WTC11 (cell line): ENCODE results near the gene MYBPC1.

Experiments
- CTCF ChIP-seq: fragments of 200-600 bp; IDR thresholded peaks from 2 replicates; pipeline ENCODE4 v1.8.0; 2022; ENCODE audit warnings: antibody characterized with exemption
- FOXJ3 ChIP-seq: sonication (generic); formaldehyde crosslinking; IDR thresholded peaks from 2 replicates; pipeline ENCODE4 v1.9.0; 2021; ENCODE audit warnings: missing genetic modification reagents, mild to moderate bottlenecking, borderline replicate concordance
- STAT6 ChIP-seq: sonication (generic); formaldehyde crosslinking; conservative IDR thresholded peaks from 2 replicates; pipeline ENCODE4 v1.8.1; 2023; ENCODE audit warnings: mild to moderate bottlenecking, low read depth, missing genetic modification reagents, moderate library complexity
- TEAD4 ChIP-seq: sonication (generic); formaldehyde crosslinking; IDR thresholded peaks from 2 replicates; pipeline ENCODE4 v1.8.0; 2022; ENCODE audit warnings: mild to moderate bottlenecking, missing genetic modification reagents
- USF1 ChIP-seq: sonication (generic); formaldehyde crosslinking; IDR thresholded peaks from 2 replicates; pipeline ENCODE4 v1.8.0; 2022; ENCODE audit warnings: mild to moderate bottlenecking, missing genetic modification reagents

- TF ChIP-seq USF1 (no peak), CTCF (no peak), STAT6 (CRISPR knock-in tag) (no peak), FOXJ3 (no peak), TEAD4 (no peak)
Measured at GRCh38 chr12:101722392-101722791, 127.6 kb downstream of the MYBPC1 start.
